Stomach (tissue), 4 donors: ENCODE measurements around the gene MON1A.

Source experiments
- EP300 ChIP-seq: sonication (generic); formaldehyde crosslinking; IDR thresholded peaks from one replicate; pipeline ENCODE4 v1.6.1; 2017; ENCODE audit warnings: antibody characterized with exemption
- POLR2A ChIP-seq, 4 donors: fragments of 450-650 bp; IDR thresholded peaks; one replicate each; pipeline ENCODE4 v1.6.1; 2016; ENCODE audit warnings: antibody characterized with exemption in 4 of 4, control low read depth in 2 of 4, mild to moderate bottlenecking in 1 of 4, moderate library complexity in 1 of 4
- POLR2AphosphoS5 ChIP-seq, 3 donors: sonication (generic); formaldehyde crosslinking; IDR thresholded peaks; one replicate each; pipeline ENCODE4 v1.6.1; 2016; ENCODE audit warnings: antibody characterized with exemption in 3 of 3
- TF ChIP-seq, protein P1 (sequence below), 7 experiments: fragments of 450-650 bp in 4 of 7; fragments of 200-600 bp in 3 of 7; sonication (generic) in 3 of 7; IDR thresholded peaks; one replicate each; pipeline ENCODE4 v1.5.1; 2016 to 2019; ENCODE audit warnings: antibody characterized with exemption in 7 of 7, control low read depth in 2 of 7, mild to moderate bottlenecking in 1 of 7

DNA sequence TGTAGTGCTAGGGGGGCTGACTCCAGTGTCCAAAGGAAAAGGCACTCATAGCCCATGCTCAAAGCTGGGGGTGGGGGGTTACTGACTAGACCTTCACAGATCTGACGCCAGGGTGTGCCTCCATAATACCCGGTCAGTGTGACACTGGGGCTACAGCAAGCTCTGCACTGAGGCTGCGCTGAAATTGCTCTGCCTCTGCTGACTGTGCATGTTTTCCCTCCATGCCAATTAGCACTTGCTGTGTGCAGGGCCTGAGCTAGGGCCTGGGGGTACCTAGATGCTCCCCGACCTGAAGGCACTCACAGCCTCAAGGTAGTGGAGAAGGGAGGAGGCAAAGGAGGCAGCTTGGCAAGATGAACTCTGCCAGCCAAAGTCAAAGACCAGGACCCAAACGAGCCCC, 65.1 kb downstream of the MON1A start:
- TF ChIP-seq POLR2AphosphoS5 (IDR thresholded peaks at IDR 0.05), result no peak
- TF ChIP-seq POLR2A (IDR thresholded peaks at IDR 0.05), result no peak
- TF ChIP-seq, protein P1, sequence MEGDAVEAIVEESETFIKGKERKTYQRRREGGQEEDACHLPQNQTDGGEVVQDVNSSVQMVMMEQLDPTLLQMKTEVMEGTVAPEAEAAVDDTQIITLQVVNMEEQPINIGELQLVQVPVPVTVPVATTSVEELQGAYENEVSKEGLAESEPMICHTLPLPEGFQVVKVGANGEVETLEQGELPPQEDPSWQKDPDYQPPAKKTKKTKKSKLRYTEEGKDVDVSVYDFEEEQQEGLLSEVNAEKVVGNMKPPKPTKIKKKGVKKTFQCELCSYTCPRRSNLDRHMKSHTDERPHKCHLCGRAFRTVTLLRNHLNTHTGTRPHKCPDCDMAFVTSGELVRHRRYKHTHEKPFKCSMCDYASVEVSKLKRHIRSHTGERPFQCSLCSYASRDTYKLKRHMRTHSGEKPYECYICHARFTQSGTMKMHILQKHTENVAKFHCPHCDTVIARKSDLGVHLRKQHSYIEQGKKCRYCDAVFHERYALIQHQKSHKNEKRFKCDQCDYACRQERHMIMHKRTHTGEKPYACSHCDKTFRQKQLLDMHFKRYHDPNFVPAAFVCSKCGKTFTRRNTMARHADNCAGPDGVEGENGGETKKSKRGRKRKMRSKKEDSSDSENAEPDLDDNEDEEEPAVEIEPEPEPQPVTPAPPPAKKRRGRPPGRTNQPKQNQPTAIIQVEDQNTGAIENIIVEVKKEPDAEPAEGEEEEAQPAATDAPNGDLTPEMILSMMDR (IDR thresholded peaks at IDR 0.05), result no peak
- TF ChIP-seq EP300, result no peak
